Astrocyte (in vitro differentiated cells and primary cell): ENCODE data around the gene FAM210B. TPM values are rescaled to one million over a fixed set of nuclear protein-coding genes. Genes with fewer than 3 reads are reported as not detected.

Experiments
- DNase-seq: peaks from one replicate; pipeline ENCODE4 v3.0.0-alpha.2; 2010; ENCODE audit warnings: low read depth
- FAIRE-seq: peaks from 2 replicates; lab custom pipeline; 2011; peaks lifted over from hg19 to GRCh38; lab: Jason Lieb, UNC
- H2AFZ ChIP-seq: 2 replicates; pipeline ENCODE4 v1.6.0; 2012; ENCODE audit warnings: low read depth, low read length, inconsistent platforms
- H3K27ac ChIP-seq: 2 replicates; pipeline ENCODE4 v1.5.1; 2011; ENCODE audit warnings: low read depth, low read length, inconsistent platforms
- H3K27me3 ChIP-seq: 2 replicates; pipeline ENCODE4 v1.6.0; 2011; ENCODE audit warnings: low read length, inconsistent platforms; ENCODE audit not compliant: insufficient read depth
- H3K36me3 ChIP-seq: 2 replicates; pipeline ENCODE4 v1.5.1; 2011; ENCODE audit warnings: low read length, inconsistent platforms; ENCODE audit not compliant: insufficient read depth
- H3K4me1 ChIP-seq: 2 replicates; pipeline ENCODE4 v1.5.1; 2011; ENCODE audit warnings: low read length, inconsistent platforms; ENCODE audit not compliant: insufficient read depth
- H3K4me2 ChIP-seq: 2 replicates; pipeline ENCODE4 v1.6.0; 2012; ENCODE audit warnings: low read length, inconsistent platforms
- H3K4me3 ChIP-seq: 2 replicates; pipeline ENCODE4 v1.5.1; 2011; ENCODE audit warnings: low read depth, mild to moderate bottlenecking, low read length, inconsistent platforms; ENCODE audit not compliant: insufficient read depth
- H3K79me2 ChIP-seq: 2 replicates; pipeline ENCODE4 v1.6.0; 2012; ENCODE audit warnings: mild to moderate bottlenecking, low read length, inconsistent platforms; ENCODE audit not compliant: insufficient read depth
- H3K9ac ChIP-seq: 2 replicates; pipeline ENCODE4 v1.6.0; 2012; ENCODE audit warnings: mild to moderate bottlenecking, low read length, inconsistent platforms
- H3K9me3 ChIP-seq: 2 replicates; pipeline ENCODE4 v1.5.1; 2012; ENCODE audit warnings: low read depth, mild to moderate bottlenecking, low read length, inconsistent platforms; ENCODE audit not compliant: insufficient read depth
- H4K20me1 ChIP-seq: 2 replicates; pipeline ENCODE4 v1.6.0; 2012; ENCODE audit warnings: low read length, inconsistent platforms; ENCODE audit not compliant: insufficient read depth
- H3K27ac Mint-ChIP-seq: one replicate; pipeline ENCODE4 v1.8.0; 2021; ENCODE audit warnings: mild to moderate bottlenecking, mixed read lengths; ENCODE audit not compliant: unreplicated experiment
- H3K27me3 Mint-ChIP-seq: one replicate; pipeline ENCODE4 v1.8.0; 2021; ENCODE audit warnings: low read depth, mixed read lengths; ENCODE audit not compliant: unreplicated experiment
- H3K36me3 Mint-ChIP-seq: one replicate; pipeline ENCODE4 v1.8.0; 2021; ENCODE audit warnings: low read depth, mixed read lengths; ENCODE audit not compliant: unreplicated experiment
- H3K4me1 Mint-ChIP-seq: one replicate; pipeline ENCODE4 v1.8.0; 2021; ENCODE audit warnings: low read depth, mixed read lengths; ENCODE audit not compliant: unreplicated experiment
- H3K4me3 Mint-ChIP-seq: one replicate; pipeline ENCODE4 v1.8.0; 2021; ENCODE audit warnings: mild to moderate bottlenecking, moderate library complexity, mixed read lengths; ENCODE audit not compliant: unreplicated experiment
- H3K9me3 Mint-ChIP-seq: one replicate; pipeline ENCODE4 v1.8.0; 2021; ENCODE audit warnings: mild to moderate bottlenecking, mixed read lengths; ENCODE audit not compliant: unreplicated experiment
- CTCF ChIP-seq: IDR thresholded peaks from 2 replicates; pipeline ENCODE4 v1.5.1; 2011; ENCODE audit warnings: low read depth, mild to moderate bottlenecking, inconsistent platforms, low read length, moderate library complexity; ENCODE audit not compliant: insufficient read depth
- EZH2 ChIP-seq: IDR thresholded peaks from 2 replicates; pipeline ENCODE4 v1.6.1; 2012; ENCODE audit warnings: mild to moderate bottlenecking, low read length, inconsistent platforms; ENCODE audit not compliant: insufficient read depth
- total RNA-seq: library from RNA; stranded (reverse); gene quantifications from 2 replicates; pipeline ENCODE4 v1.2.1, GENCODE V29; 2021

The FAM210B gene
- total RNA-seq, 1 donor from 2014 or later, result 46.3 TPM

GRCh38 chr20:56382696-56383095 is 23.9 kb downstream of the FAM210B start:
- no peak for TF ChIP-seq CTCF
- no peak for TF ChIP-seq EZH2
- H3K36me3 Mint-ChIP-seq, result no peaks in the 10 kb centered on the region
- no peaks in the 10 kb centered on the region for H3K27me3 Mint-ChIP-seq
- Histone ChIP-seq H3K27ac (no peak overlapping the region), H3K79me2 (peaks cover 79% of the 10 kb centered on the region), H3K4me2 (no peak overlapping the region), H3K36me3 (peaks cover 32% of the 10 kb centered on the region), H3K9ac (no peak overlapping the region), H2AFZ (no peak overlapping the region), H3K4me1 (no peaks in the 10 kb centered on the region), H3K27me3 (no peaks in the 10 kb centered on the region), H3K4me3 (no peak overlapping the region), H4K20me1 (peaks cover 8% of the 10 kb centered on the region), H3K9me3 (no peaks in the 10 kb centered on the region)
- DNase-seq (no peak), FAIRE-seq (no peak)
- no peak overlapping the region for H3K4me3 Mint-ChIP-seq
- no peaks in the 10 kb centered on the region for H3K9me3 Mint-ChIP-seq
- H3K4me1 Mint-ChIP-seq, result peaks cover 5% of the 10 kb centered on the region
- H3K27ac Mint-ChIP-seq, result no peak overlapping the region

- Histone ChIP-seq H3K4me2 (no peak overlapping the region), H3K36me3 (peaks cover 32% of the 10 kb centered on the region), H4K20me1 (peaks cover 8% of the 10 kb centered on the region), H3K79me2 (peaks cover 79% of the 10 kb centered on the region), H3K4me3 (no peak overlapping the region), H3K9ac (no peak overlapping the region), H3K4me1 (no peaks in the 10 kb centered on the region), H2AFZ (no peak overlapping the region), H3K27me3 (no peaks in the 10 kb centered on the region), H3K9me3 (no peaks in the 10 kb centered on the region), H3K27ac (no peak overlapping the region)
- Mint-ChIP-seq H3K4me3 (no peak overlapping the region), H3K27me3 (no peaks in the 10 kb centered on the region), H3K36me3 (no peaks in the 10 kb centered on the region), H3K9me3 (no peaks in the 10 kb centered on the region), H3K27ac (no peak overlapping the region), H3K4me1 (peaks cover 5% of the 10 kb centered on the region)
- TF ChIP-seq EZH2 (no peak), CTCF (no peak)
- FAIRE-seq (no peak), DNase-seq (no peak)
Measured at GRCh38 chr20:56383334-56383733, 24.6 kb downstream of the FAM210B start.

GRCh38 chr20:56385130-56385529 is 26.4 kb downstream of the FAM210B start:
- H3K27me3 ChIP-seq, result no peaks in the 10 kb centered on the region
- peaks cover 5% of the 10 kb centered on the region for H3K4me1 Mint-ChIP-seq
- DNase-seq (no peak), FAIRE-seq (no peak)
- peaks cover 6% of the 10 kb centered on the region for H4K20me1 ChIP-seq
- H3K9ac ChIP-seq, result no peak overlapping the region
- H3K4me1 ChIP-seq, result no peaks in the 10 kb centered on the region
- no peak overlapping the region for H3K4me3 Mint-ChIP-seq
- H3K36me3 ChIP-seq, result peaks cover 32% of the 10 kb centered on the region
- no peak overlapping the region for H3K4me3 ChIP-seq
- H3K27me3 Mint-ChIP-seq, result no peaks in the 10 kb centered on the region
- H2AFZ ChIP-seq, result no peak overlapping the region
- peaks cover 84% of the 10 kb centered on the region for H3K79me2 ChIP-seq
- no peak overlapping the region for H3K4me2 ChIP-seq
- no peaks in the 10 kb centered on the region for H3K9me3 Mint-ChIP-seq
- no peak for TF ChIP-seq EZH2
- TF ChIP-seq CTCF, result no peak
- H3K27ac Mint-ChIP-seq, result no peak overlapping the region
- no peak overlapping the region for H3K27ac ChIP-seq
- H3K36me3 Mint-ChIP-seq, result no peaks in the 10 kb centered on the region
- H3K9me3 ChIP-seq, result no peaks in the 10 kb centered on the region
